ENCODE results near the gene SLC12A7. TPM values are rescaled to one million over a fixed set of nuclear protein-coding genes. Genes with fewer than 3 reads are reported as not detected.

SLC12A7 gene
- total RNA-seq, 2 donors from 2014 or later: 58.9 to 61.6 TPM

DNA sequence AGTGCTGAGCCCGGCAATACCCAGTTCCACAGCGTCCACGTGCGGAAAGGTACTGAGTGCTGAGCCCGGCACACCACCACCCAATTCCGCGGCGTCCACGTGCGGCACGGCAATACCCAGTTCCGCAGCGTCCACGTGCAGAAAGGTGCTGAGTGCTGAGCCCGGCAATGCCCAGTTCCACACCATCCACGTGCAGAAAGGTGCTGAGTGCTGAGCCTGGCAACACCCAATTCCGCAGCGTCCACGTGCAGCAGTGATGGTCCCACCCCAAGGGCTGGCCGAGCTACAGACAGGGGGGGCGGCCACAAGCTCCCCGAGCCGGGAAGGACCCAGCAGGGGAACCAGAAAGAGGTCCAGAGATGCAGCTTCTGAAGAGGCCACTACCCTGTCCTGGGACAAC lies 20.2 kb downstream of the SLC12A7 start:
- no peaks in the 10 kb centered on the region for H3K27me3 Mint-ChIP-seq (ENCODE audit: insufficient read depth)
- Histone ChIP-seq H3K4me1 (ENCODE audit: control insufficient read depth, insufficient read depth, low read length) (no peaks in the 10 kb centered on the region), H3K27ac (ENCODE audit: low read depth, low read length) (no peak overlapping the region), H3K9me3 (ENCODE audit: control insufficient read depth, low read length) (no peaks in the 10 kb centered on the region), H3K27me3 (ENCODE audit: control insufficient read depth, insufficient read depth, low read length, poor library complexity, severe bottlenecking) (no peaks in the 10 kb centered on the region), H3K4me3 (ENCODE audit: low read length) (no peak overlapping the region), H3K36me3 (ENCODE audit: control insufficient read depth, insufficient read depth, low read length) (peaks cover 15% of the 10 kb centered on the region), H3K9ac (ENCODE audit: extremely low read depth, low read length, poor library complexity, severe bottlenecking) (no peak overlapping the region)
- no peak overlapping the region for H3K27ac Mint-ChIP-seq
- peaks cover 10% of the 10 kb centered on the region for H3K4me1 Mint-ChIP-seq
- H3K4me3 Mint-ChIP-seq: no peak overlapping the region
- WGBS, 2 experiments (ENCODE audit: insufficient coverage in 1 of 2, insufficient read length in 1 of 2): 95 to 98% methylated on average over 19 to 23 of the region's 23 CpGs
- H3K36me3 Mint-ChIP-seq (ENCODE audit: low read depth): peaks cover 23% of the 10 kb centered on the region
- TF ChIP-seq, protein P1, sequence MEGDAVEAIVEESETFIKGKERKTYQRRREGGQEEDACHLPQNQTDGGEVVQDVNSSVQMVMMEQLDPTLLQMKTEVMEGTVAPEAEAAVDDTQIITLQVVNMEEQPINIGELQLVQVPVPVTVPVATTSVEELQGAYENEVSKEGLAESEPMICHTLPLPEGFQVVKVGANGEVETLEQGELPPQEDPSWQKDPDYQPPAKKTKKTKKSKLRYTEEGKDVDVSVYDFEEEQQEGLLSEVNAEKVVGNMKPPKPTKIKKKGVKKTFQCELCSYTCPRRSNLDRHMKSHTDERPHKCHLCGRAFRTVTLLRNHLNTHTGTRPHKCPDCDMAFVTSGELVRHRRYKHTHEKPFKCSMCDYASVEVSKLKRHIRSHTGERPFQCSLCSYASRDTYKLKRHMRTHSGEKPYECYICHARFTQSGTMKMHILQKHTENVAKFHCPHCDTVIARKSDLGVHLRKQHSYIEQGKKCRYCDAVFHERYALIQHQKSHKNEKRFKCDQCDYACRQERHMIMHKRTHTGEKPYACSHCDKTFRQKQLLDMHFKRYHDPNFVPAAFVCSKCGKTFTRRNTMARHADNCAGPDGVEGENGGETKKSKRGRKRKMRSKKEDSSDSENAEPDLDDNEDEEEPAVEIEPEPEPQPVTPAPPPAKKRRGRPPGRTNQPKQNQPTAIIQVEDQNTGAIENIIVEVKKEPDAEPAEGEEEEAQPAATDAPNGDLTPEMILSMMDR (conservative IDR thresholded peaks at IDR 0.05): no peak
- no peak for DNase-seq
- no peaks in the 10 kb centered on the region for H3K9me3 Mint-ChIP-seq

DNA sequence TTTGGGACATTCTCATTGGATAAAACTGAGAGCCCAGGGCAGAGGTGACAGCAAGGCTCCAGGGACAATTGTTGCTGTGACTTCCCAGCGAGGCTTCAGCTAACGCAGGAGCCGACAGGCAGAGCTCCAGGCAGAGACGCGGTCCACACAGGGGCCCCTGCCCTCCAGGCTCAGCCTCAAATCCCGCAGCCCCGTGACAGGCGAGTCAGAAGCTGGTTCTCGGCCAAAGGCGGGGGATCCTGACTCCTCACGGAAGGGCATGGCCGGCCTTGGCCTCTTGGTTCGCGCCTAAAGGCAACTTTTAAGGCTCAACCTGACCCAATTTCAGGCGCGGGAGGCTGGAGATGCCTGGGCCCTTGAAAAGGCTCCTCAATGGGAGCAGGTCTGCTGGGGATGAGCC lies 21.3 kb downstream of the SLC12A7 start:
- peak overlapping the region; percentile 57 for H3K27ac ChIP-seq (ENCODE audit: low read depth, low read length)
- Mint-ChIP-seq H3K27me3 (ENCODE audit: insufficient read depth) (no peaks in the 10 kb centered on the region), H3K9me3 (no peaks in the 10 kb centered on the region), H3K4me3 (no peak overlapping the region), H3K36me3 (ENCODE audit: low read depth) (peaks cover 24% of the 10 kb centered on the region), H3K4me1 (peaks cover 6% of the 10 kb centered on the region), H3K27ac (peak overlapping the region; percentile 49)
- no peaks in the 10 kb centered on the region for H3K4me1 ChIP-seq (ENCODE audit: control insufficient read depth, insufficient read depth, low read length)
- H3K27me3 ChIP-seq (ENCODE audit: control insufficient read depth, insufficient read depth, low read length, poor library complexity, severe bottlenecking): no peaks in the 10 kb centered on the region
- no peaks in the 10 kb centered on the region for H3K9me3 ChIP-seq (ENCODE audit: control insufficient read depth, low read length)
- 86% methylated on average over 16 of the region's 16 CpGs for WGBS, 2 experiments (ENCODE audit: insufficient coverage in 1 of 2, insufficient read length in 1 of 2)
- no peak overlapping the region for H3K9ac ChIP-seq (ENCODE audit: extremely low read depth, low read length, poor library complexity, severe bottlenecking)
- no peak for DNase-seq
- TF ChIP-seq, protein P1 (conservative IDR thresholded peaks at IDR 0.05): no peak
- H3K4me3 ChIP-seq (ENCODE audit: low read length): no peak overlapping the region
- H3K36me3 ChIP-seq (ENCODE audit: control insufficient read depth, insufficient read depth, low read length): peaks cover 20% of the 10 kb centered on the region

DNA sequence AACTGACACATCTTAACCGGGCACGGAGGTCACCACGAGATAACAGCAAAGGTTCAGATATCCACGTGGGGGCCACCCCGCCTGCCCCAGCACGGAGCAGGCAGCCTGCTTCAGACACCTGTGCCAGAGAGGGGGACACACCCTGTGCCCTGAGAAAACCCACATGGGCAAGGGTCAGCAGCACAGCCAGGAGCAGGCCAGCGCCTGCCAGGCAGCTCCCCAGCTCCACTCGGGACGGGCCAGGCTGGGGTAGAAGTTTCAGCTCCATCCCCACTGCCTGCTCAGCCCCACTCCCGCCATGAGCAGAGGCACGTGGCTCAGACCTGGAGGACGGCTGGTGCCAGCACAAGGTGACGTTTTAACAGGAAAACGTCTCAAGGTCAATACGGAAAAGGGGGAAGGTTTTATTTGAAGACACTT lies 22.2 kb downstream of the SLC12A7 start:
- peak overlapping the region; percentile 49 for H3K27ac Mint-ChIP-seq

More for the DNA sequence above, 22.2 kb downstream of the SLC12A7 start:
- TF ChIP-seq, protein P1 (conservative IDR thresholded peaks at IDR 0.05): no peak
- no peaks in the 10 kb centered on the region for H3K4me1 ChIP-seq (ENCODE audit: control insufficient read depth, insufficient read depth, low read length)
- H3K27me3 ChIP-seq (ENCODE audit: control insufficient read depth, insufficient read depth, low read length, poor library complexity, severe bottlenecking): no peaks in the 10 kb centered on the region
- H3K9me3 ChIP-seq (ENCODE audit: control insufficient read depth, low read length): no peaks in the 10 kb centered on the region
- H3K9me3 Mint-ChIP-seq: no peaks in the 10 kb centered on the region
- H3K36me3 ChIP-seq (ENCODE audit: control insufficient read depth, insufficient read depth, low read length): peaks cover 20% of the 10 kb centered on the region
- no peak for DNase-seq
- H3K4me1 Mint-ChIP-seq: peaks cover 4% of the 10 kb centered on the region
- H3K4me3 Mint-ChIP-seq: no peak overlapping the region
- no peaks in the 10 kb centered on the region for H3K27me3 Mint-ChIP-seq (ENCODE audit: insufficient read depth)
- no peak overlapping the region for H3K4me3 ChIP-seq (ENCODE audit: low read length)
- H3K27ac ChIP-seq (ENCODE audit: low read depth, low read length): no peak overlapping the region
- 89 to 91% methylated on average over 14 to 15 of the region's 15 CpGs for WGBS, 2 experiments (ENCODE audit: insufficient coverage in 1 of 2, insufficient read length in 1 of 2)
- peaks cover 26% of the 10 kb centered on the region for H3K36me3 Mint-ChIP-seq (ENCODE audit: low read depth)
- no peak overlapping the region for H3K9ac ChIP-seq (ENCODE audit: extremely low read depth, low read length, poor library complexity, severe bottlenecking)

All from endodermal cell (in vitro differentiated cells).